GM21447 (cell line): ENCODE data around the gene NFYC.
A peak's percentile ranks its signal among the peaks of the same experiment; 100 is the strongest.

Experiments
- ATAC-seq: cut with Tn5 transposase; IDR thresholded peaks from one replicate; pipeline ENCODE4 v1.9.1; 2021; ENCODE audit not compliant: unreplicated experiment

The NFYC gene

GRCh38 chr1:40818264-40818961, 126.9 kb downstream of the NFYC start:
- ATAC-seq, result peak; percentile 86

GRCh38 chr1:40819101-40819500, 127.6 kb downstream of the NFYC start:
- ATAC-seq, result no peak

DNA sequence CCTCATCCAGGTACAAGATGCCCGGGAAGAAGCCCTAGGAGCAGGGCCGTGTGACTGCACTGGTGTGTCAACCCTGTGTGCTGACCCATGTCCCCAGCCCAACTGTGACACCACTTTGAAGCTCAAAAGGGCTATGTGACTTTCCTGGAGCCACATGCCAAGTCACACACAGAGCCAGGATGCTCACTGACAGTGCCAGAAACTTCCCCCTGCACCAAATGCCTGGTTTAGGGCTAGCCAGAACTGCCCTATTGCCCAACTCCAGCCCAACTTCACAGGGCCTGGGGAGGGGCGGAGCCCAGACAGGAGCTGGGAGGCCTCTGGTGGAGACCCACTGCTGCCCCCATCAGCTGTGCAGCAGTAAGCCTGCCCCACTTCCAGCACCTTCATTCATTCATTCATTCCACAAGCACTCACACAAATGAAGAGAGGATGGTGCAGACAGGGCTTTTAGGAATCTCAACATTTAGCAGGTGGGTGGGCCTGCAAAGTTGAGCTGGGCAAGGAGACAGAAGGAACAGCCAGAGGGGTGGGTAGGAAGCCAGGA, 128.8 kb downstream of the NFYC start:
- ATAC-seq, result no peak
